ENCODE measurements around the gene ANKRD18A.

ANKRD18A gene

GRCh38 chr9:38642951-38643814 lies 22.8 kb upstream of the ANKRD18A start:
- no peak overlapping the region for H3K27ac ChIP-seq
- no peak overlapping the region for H3K4me3 ChIP-seq (IDR thresholded peaks at IDR 0.05; ENCODE audit: insufficient read depth, low read depth, low read length)
- H3K4me2 ChIP-seq: no peak overlapping the region
- no peak overlapping the region for H3K9ac ChIP-seq
- H3K4me1 ChIP-seq (ENCODE audit: low read depth, poor library complexity, severe bottlenecking): no peaks in the 10 kb centered on the region
- H3K79me2 ChIP-seq (ENCODE audit: insufficient read depth, low read depth): no peaks in the 10 kb centered on the region
- H4K20me1 ChIP-seq (ENCODE audit: insufficient read depth): no peaks in the 10 kb centered on the region
- no peaks in the 10 kb centered on the region for H3K27me3 ChIP-seq (ENCODE audit: insufficient read depth, low read depth)
- H2AFZ ChIP-seq (ENCODE audit: low read depth): no peak overlapping the region
- H3K36me3 ChIP-seq (ENCODE audit: insufficient read depth): no peaks in the 10 kb centered on the region
- no peak for TF ChIP-seq CTCF (conservative IDR thresholded peaks at IDR 0.05; ENCODE audit: low read depth, low read length)

DNA sequence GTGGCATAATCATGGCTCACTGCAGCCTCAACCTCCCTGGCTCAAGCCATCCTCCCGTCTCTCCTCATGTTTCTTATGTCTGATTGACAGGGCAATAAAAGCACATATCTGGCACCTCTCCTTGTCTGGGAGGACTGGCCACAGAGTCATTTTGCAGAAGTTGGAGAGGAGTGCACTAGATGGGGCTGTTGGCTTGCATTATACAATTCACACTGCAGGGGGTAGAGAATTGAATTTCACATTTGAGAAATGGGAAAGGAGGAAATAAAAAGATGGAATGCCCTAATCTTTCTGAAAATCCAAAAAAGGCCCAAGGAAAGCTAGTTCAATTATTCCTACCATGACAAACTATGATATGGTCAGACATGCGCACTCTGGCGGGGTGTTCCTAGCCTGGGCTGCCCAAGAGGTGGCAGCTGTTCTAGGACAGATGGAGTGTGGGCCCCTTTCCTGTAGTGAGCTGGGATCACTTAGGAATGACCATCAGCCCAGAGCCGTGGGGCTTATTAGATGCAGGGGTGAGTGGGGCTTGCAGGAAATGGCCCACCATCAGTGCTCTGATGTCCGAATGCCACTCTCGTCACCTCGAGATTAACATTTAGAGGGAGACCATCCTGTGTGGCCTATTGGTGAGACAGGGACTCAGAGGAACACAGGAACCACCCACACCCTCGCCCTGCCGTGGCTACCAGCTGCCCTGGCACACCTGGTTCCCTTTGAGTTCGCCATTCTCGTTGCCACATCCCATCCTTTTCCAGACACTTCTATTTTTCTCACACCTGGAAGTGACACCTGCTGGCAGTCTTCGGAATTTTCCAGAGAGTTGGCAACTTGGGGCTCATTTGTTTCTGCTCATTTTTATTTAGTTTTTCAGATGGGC lies 21.8 kb upstream of the ANKRD18A start:
- no peak for TF ChIP-seq CTCF (conservative IDR thresholded peaks at IDR 0.05; ENCODE audit: low read depth, low read length)
- H3K4me3 ChIP-seq (IDR thresholded peaks at IDR 0.05; ENCODE audit: insufficient read depth, low read depth, low read length): no peak overlapping the region
- H2AFZ ChIP-seq (ENCODE audit: low read depth): no peak overlapping the region
- H3K27me3 ChIP-seq (ENCODE audit: insufficient read depth, low read depth): no peaks in the 10 kb centered on the region
- H3K79me2 ChIP-seq (ENCODE audit: insufficient read depth, low read depth): no peaks in the 10 kb centered on the region
- H3K9ac ChIP-seq: no peak overlapping the region
- H3K4me1 ChIP-seq (ENCODE audit: low read depth, poor library complexity, severe bottlenecking): no peaks in the 10 kb centered on the region
- no peaks in the 10 kb centered on the region for H4K20me1 ChIP-seq (ENCODE audit: insufficient read depth)
- H3K36me3 ChIP-seq (ENCODE audit: insufficient read depth): no peaks in the 10 kb centered on the region
- H3K4me2 ChIP-seq: no peak overlapping the region
- H3K27ac ChIP-seq: no peak overlapping the region

DNA sequence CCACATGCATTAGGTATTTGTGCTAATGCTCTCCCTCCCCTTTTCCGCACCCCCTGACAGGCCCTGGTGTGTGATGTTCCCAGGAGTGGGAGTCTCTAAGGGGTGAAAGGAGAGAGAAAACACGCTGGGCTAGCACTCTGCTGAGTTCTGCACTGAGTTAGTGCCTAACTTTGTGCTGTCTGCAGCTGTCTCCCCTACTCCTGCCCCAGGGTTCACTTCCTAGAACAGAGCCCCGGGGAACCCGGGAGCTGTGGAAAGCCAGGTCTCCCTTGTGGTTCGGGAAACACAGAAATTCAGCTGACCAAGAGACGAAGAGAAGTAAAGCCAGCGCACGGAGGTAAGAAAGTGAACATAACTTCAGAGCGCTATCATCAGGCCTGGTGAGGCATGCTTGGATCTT lies 20.7 kb upstream of the ANKRD18A start:
- no peak overlapping the region for H3K27ac ChIP-seq
- H4K20me1 ChIP-seq (ENCODE audit: insufficient read depth): no peaks in the 10 kb centered on the region
- no peaks in the 10 kb centered on the region for H3K79me2 ChIP-seq (ENCODE audit: insufficient read depth, low read depth)
- no peak overlapping the region for H3K4me3 ChIP-seq (IDR thresholded peaks at IDR 0.05; ENCODE audit: insufficient read depth, low read depth, low read length)
- H3K4me2 ChIP-seq: no peak overlapping the region
- no peak overlapping the region for H2AFZ ChIP-seq (ENCODE audit: low read depth)
- no peaks in the 10 kb centered on the region for H3K36me3 ChIP-seq (ENCODE audit: insufficient read depth)
- H3K27me3 ChIP-seq (ENCODE audit: insufficient read depth, low read depth): no peaks in the 10 kb centered on the region
- TF ChIP-seq CTCF (conservative IDR thresholded peaks at IDR 0.05; ENCODE audit: low read depth, low read length): no peak
- H3K4me1 ChIP-seq (ENCODE audit: low read depth, poor library complexity, severe bottlenecking): no peaks in the 10 kb centered on the region
- no peak overlapping the region for H3K9ac ChIP-seq

- Histone ChIP-seq H3K4me2 (no peak overlapping the region), H3K27me3 (ENCODE audit: insufficient read depth, low read depth) (no peaks in the 10 kb centered on the region), H3K36me3 (ENCODE audit: insufficient read depth) (no peaks in the 10 kb centered on the region), H4K20me1 (ENCODE audit: insufficient read depth) (no peaks in the 10 kb centered on the region), H3K27ac (no peak overlapping the region), H3K9ac (no peak overlapping the region), H3K4me3 (IDR thresholded peaks at IDR 0.05; ENCODE audit: insufficient read depth, low read depth, low read length) (no peak overlapping the region), H3K79me2 (ENCODE audit: insufficient read depth, low read depth) (no peaks in the 10 kb centered on the region), H2AFZ (ENCODE audit: low read depth) (no peak overlapping the region), H3K4me1 (ENCODE audit: low read depth, poor library complexity, severe bottlenecking) (no peaks in the 10 kb centered on the region)
- no peak for TF ChIP-seq CTCF (conservative IDR thresholded peaks at IDR 0.05; ENCODE audit: low read depth, low read length)
Measured at GRCh38 chr9:38639577-38639940, 19.2 kb upstream of the ANKRD18A start.

Data from KMS-11 (cell line).